Pancreas (tissue), 10 donors: Measurements from ENCODE around the gene KAZN. TPM values are rescaled to one million over a fixed set of nuclear protein-coding genes. Genes with fewer than 3 reads are reported as not detected.

Experiments used
- ATAC-seq, 4 donors: fragments of 200-7000 bp; cut with Tn5 transposase; one replicate each; pipeline versions ENCODE4 v1.8.0 to v1.9.1; 2020; ENCODE audit warnings: mild to moderate bottlenecking in 4 of 4, moderate library complexity in 4 of 4
- DNase-seq, 6 donors: peaks; one replicate each; pipeline ENCODE4 v3.0.0-alpha.2; 2020
- FAIRE-seq: peaks from 2 replicates; lab custom pipeline; 2012; peaks lifted over from hg19 to GRCh38; lab: Jason Lieb, UNC
- H3K27ac ChIP-seq, 4 donors: fragments of 200-600 bp; sonication (generic); 1 replicate in 3 of 4; 2 replicates in 1 of 4; pipeline versions ENCODE4 v1.5.0 to v1.8.0; 2020
- H3K27me3 ChIP-seq, 4 donors: fragments of 200-600 bp; one replicate each; pipeline ENCODE4 v1.8.0; 2021
- H3K36me3 ChIP-seq, 3 donors: fragments of 200-600 bp; sonication (generic) in 1 of 3; one replicate each; pipeline versions ENCODE4 v1.5.0 to v1.8.0; 2020 to 2021
- H3K4me1 ChIP-seq, 3 donors: fragments of 200-600 bp; one replicate each; pipeline ENCODE4 v1.8.0; 2021
- H3K4me3 ChIP-seq, 4 donors: fragments of 200-600 bp; sonication (generic) in 2 of 4; one replicate each; pipeline versions ENCODE4 v1.5.0 to v1.8.0; 2020 to 2021
- H3K9me3 ChIP-seq, 4 donors: fragments of 200-600 bp; one replicate each; pipeline ENCODE4 v1.8.0; 2021
- WGBS, 2 donors: extraction: QIAGEN DNeasy Blood & Tissue Kit; methylation state at CpG; one replicate each; pipeline ENCODE4 v1.1.7; 2013; 5-methylcytosine and 5-hydroxymethylcytosine counted together
- intact Hi-C, 3 donors: fragments of 100-400 bp; cut with DNase I; formaldehyde crosslinking; loops; one replicate each; pipeline versions ENCODE4 v1.11.1 to v1.14.2; 2022
- polyA plus RNA-seq, 2 donors: library from polyadenylated mRNA; stranded (reverse); fragments of 200-250 nt; gene quantifications; one replicate each; pipeline ENCODE4 v1.2.3, GENCODE V29; 2013
- total RNA-seq, 6 donors: library from RNA; stranded (reverse); fragmentation: NEBNext Ultra II Directional in 4 of 6; extraction: Animal tissue kit (Norgen Biotek cat#: 25700) in 4 of 6; gene quantifications; one replicate each; pipeline versions ENCODE4 v1.2.1 to v1.2.4, GENCODE V29; 2021 to 2023
- TF ChIP-seq, protein P1 (sequence below), 4 donors: fragments of 200-600 bp; sonication (generic) in 3 of 4; IDR thresholded peaks; one replicate each; pipeline versions ENCODE4 v1.5.0 to v1.8.0; 2021; ENCODE audit warnings: antibody characterized with exemption in 4 of 4
- donor health status: healthy with polysubstance abuse.
- donor health status: DM: no; HTN: no; CAD: no; lungs with moderate emphysema.
- donor health status: DM: no; HTN: no; CAD: no.
- donor health status: control.
- donor health status: control.
- donor health status: Bipolar disorder and iron deficiency.
- donor health status: DM: yes; HTN: yes; CAD: no.
- donor health status: DM: no; HTN: no; CAD: no.
- donor health status: DM: no; HTN: no; CAD: no.
- donor health status: DM: yes; HTN: yes; CAD: no.

The KAZN gene
- total and polyA plus RNA-seq, 8 donors = 2.4 to 6.0 (median 4.1) TPM

DNA sequence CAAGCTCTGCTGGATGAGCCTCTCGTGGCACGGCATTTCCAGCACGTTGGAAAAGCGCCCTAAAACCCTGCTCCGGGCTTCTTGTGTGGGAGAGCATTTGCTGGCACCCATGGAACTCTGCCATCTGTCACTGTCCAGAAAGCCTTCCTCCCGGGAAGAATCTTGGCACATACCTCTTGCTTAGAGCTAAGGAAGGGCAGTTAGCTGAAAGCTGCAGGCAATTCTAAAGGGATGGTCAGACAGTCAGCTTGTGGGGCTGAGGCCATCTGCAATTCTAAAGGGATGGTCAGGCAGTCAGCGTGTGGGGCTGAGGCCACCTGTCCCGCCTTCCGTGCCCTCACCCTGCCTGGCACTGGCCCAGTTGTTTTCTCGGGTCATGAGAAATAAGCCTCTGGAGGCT lies 416.0 kb downstream of the KAZN start:
- ATAC-seq (no peak), FAIRE-seq (no peak), DNase-seq (peak in 1 of 6 donors; percentile 19)
- TF ChIP-seq, protein P1, sequence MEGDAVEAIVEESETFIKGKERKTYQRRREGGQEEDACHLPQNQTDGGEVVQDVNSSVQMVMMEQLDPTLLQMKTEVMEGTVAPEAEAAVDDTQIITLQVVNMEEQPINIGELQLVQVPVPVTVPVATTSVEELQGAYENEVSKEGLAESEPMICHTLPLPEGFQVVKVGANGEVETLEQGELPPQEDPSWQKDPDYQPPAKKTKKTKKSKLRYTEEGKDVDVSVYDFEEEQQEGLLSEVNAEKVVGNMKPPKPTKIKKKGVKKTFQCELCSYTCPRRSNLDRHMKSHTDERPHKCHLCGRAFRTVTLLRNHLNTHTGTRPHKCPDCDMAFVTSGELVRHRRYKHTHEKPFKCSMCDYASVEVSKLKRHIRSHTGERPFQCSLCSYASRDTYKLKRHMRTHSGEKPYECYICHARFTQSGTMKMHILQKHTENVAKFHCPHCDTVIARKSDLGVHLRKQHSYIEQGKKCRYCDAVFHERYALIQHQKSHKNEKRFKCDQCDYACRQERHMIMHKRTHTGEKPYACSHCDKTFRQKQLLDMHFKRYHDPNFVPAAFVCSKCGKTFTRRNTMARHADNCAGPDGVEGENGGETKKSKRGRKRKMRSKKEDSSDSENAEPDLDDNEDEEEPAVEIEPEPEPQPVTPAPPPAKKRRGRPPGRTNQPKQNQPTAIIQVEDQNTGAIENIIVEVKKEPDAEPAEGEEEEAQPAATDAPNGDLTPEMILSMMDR (IDR thresholded peaks at IDR 0.05) = no peak
- no peaks in the 10 kb centered on the region for H3K36me3 ChIP-seq
- no peak overlapping the region for H3K27ac ChIP-seq
- no peak overlapping the region for H3K4me3 ChIP-seq
- H3K9me3 ChIP-seq = no peaks in the 10 kb centered on the region
- no peaks in the 10 kb centered on the region for H3K4me1 ChIP-seq
- WGBS, 2 donors = 47 to 52% methylated on average over 10 of the region's 10 CpGs
- H3K27me3 ChIP-seq = no peaks in the 10 kb centered on the region
- intact Hi-C loops = no loop called here

DNA sequence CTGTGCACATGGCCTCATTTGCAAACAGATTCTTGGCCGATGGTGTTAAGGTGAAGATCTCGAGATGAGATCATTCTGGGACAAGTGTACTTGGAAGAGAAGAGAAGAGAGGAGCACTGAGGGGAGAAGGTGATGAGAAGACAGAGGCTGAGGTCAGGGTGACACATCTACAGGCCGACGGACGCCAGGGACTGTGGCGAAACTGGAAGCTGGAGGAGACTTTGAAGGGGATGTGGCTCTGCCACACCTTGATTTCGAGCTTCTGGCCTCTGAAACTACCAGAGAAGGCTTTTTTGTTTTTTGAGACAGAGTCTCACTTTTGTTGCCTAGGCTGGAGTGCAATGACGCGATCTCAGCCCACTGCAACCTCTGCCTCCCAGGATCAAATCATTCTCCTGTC lies 417.5 kb downstream of the KAZN start:
- Histone ChIP-seq H3K27ac (no peak overlapping the region), H3K36me3 (no peaks in the 10 kb centered on the region), H3K27me3 (no peaks in the 10 kb centered on the region), H3K9me3 (no peaks in the 10 kb centered on the region), H3K4me3 (no peak overlapping the region), H3K4me1 (no peaks in the 10 kb centered on the region)
- intact Hi-C loops = no loop called here
- DNase-seq (no peak), FAIRE-seq (no peak), ATAC-seq (no peak)
- TF ChIP-seq, protein P1 (IDR thresholded peaks at IDR 0.05) = no peak
- WGBS, 2 donors = 92 to 97% methylated on average over 9 of the region's 9 CpGs

DNA sequence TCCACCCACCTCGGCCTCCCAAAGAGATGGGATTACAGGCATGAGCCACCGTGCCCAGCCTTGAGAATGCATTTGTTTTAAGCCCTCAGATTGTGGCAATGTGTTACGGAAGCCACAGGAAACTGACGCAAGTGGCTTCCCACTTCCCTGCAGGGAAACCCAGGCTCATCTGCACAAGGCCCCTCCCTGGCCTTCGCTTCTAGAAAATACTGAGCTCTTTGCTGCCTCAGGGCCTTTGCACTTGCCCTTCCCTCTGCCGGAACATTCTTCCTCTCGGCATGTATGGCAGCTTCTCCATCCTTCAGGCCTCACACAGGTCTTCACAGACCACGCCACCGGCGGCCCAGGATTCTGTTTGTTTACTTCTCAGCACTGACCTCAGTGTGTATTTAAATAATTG lies 418.0 kb downstream of the KAZN start:
- no peaks in the 10 kb centered on the region for H3K9me3 ChIP-seq
- no peak overlapping the region for H3K27ac ChIP-seq
- no peak for FAIRE-seq
- WGBS, 2 donors = 92 to 95% methylated on average over 10 of the region's 10 CpGs
- H3K4me1 ChIP-seq = no peaks in the 10 kb centered on the region
- no peak overlapping the region for H3K4me3 ChIP-seq
- TF ChIP-seq, protein P1 (IDR thresholded peaks at IDR 0.05) = no peak
- no peaks in the 10 kb centered on the region for H3K27me3 ChIP-seq
- intact Hi-C loops = no loop called here
- H3K36me3 ChIP-seq = no peaks in the 10 kb centered on the region
- ATAC-seq = no peak
- no peak for DNase-seq

DNA sequence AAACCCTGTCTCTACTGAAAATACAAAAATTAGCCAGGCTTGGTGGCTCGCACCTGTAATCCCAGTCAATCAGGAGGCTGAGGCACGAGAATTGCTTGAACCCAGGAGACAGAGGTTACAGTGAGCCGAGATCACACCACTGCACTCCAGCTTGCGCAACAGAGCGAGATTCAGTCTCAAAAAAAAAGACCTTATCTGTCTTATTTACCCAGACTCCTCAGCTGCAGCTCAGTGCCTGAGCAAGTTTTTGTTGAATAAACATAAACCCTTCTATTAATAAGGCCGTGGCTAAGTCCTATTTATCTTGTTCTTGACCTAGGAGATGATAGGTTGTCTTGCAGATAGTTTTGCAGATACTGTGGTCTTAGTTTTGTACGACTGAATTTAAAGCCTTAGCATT lies 418.6 kb downstream of the KAZN start:
- TF ChIP-seq, protein P1 (IDR thresholded peaks at IDR 0.05) = no peak
- no peak for ATAC-seq
- H3K9me3 ChIP-seq = no peaks in the 10 kb centered on the region
- H3K36me3 ChIP-seq = no peaks in the 10 kb centered on the region
- H3K4me3 ChIP-seq = no peak overlapping the region
- no peak for FAIRE-seq
- no peaks in the 10 kb centered on the region for H3K27me3 ChIP-seq
- WGBS, 2 donors = 52 to 56% methylated on average over 7 of the region's 7 CpGs
- no peak overlapping the region for H3K27ac ChIP-seq
- no peak for DNase-seq
- intact Hi-C loops = no loop called here
- no peaks in the 10 kb centered on the region for H3K4me1 ChIP-seq

DNA sequence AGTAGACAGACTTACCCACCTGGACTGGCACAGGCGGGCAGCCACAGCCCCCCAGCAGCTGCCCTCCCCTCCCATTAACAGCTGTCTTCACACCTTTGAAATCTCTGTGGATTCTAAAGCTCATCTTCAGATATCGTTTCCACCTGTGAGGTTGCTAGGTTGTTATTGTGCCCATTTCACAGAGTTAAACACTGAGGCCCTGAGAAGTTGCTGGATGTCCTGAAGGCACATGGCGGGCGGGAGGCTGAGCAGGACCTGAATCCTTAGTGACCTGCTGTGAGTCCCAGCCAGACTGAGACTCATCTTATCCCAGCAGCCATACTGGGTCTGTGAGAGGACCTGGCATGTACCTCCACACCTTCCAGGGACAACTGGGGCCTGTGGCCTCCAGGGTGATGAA lies 420.3 kb downstream of the KAZN start:
- Histone ChIP-seq H3K4me3 (no peak overlapping the region), H3K36me3 (no peaks in the 10 kb centered on the region), H3K27ac (no peak overlapping the region), H3K9me3 (no peaks in the 10 kb centered on the region), H3K27me3 (no peaks in the 10 kb centered on the region), H3K4me1 (no peaks in the 10 kb centered on the region)
- intact Hi-C loops = no loop called here
- WGBS, 2 donors = 96 to 100% methylated on average over 4 of the region's 4 CpGs
- TF ChIP-seq, protein P1 (IDR thresholded peaks at IDR 0.05) = no peak
- ATAC-seq = no peak
- no peak for DNase-seq
- FAIRE-seq = no peak
